Panc1 (cell line): ENCODE measurements around the gene CADM1. TPM values are rescaled to one million over a fixed set of nuclear protein-coding genes. Genes with fewer than 3 reads are reported as not detected.

Experiments used
- ATAC-seq: fragments of 200-7000 bp; cut with Tn5 transposase; 2 replicates; pipeline ENCODE4 v1.9.1; 2020; ENCODE audit warnings: mild to moderate bottlenecking, moderate library complexity
- BruUV-seq: library from RNA; stranded (reverse); fragments of 400-500 nt; replicated peaks from 2 replicates; lab custom pipeline; 2021; lab: Mats Ljungman, UMichigan
- CTCF ChIA-PET: fragments of 300-600 bp; sonication (Branson Sonifier 250); formaldehyde crosslinking; loops from one replicate; lab custom pipeline; 2022; ENCODE audit warnings: antibody characterized with exemption; lab: Charles Lee
- POLR2A ChIA-PET: fragments of 300-600 bp; sonication (Branson Sonifier 250); formaldehyde crosslinking; loops from one replicate; lab custom pipeline; 2022; ENCODE audit warnings: antibody characterized with exemption; lab: Charles Lee
- DNase-seq: peaks from one replicate; pipeline ENCODE4 v3.0.0-alpha.2; 2010; ENCODE audit warnings: low read depth, low spot score
- H3K27ac ChIP-seq: 2 replicates; pipeline ENCODE4 v1.5.1; 2011; ENCODE audit warnings: mild to moderate bottlenecking, low read length, inconsistent platforms
- H3K27me3 ChIP-seq: fragments of 200-500 bp; sonication (Bioruptor generic); 2 replicates; pipeline ENCODE4 v1.6.0; 2014; ENCODE audit warnings: low read length, inconsistent platforms; ENCODE audit not compliant: control insufficient read depth, insufficient read depth
- H3K36me3 ChIP-seq: fragments of 200-500 bp; sonication (Bioruptor generic); 2 replicates; pipeline ENCODE4 v1.5.1; 2014; ENCODE audit warnings: inconsistent platforms, mild to moderate bottlenecking, low read length, moderate library complexity; ENCODE audit not compliant: control insufficient read depth, insufficient read depth
- H3K4me1 ChIP-seq: 2 replicates; pipeline ENCODE4 v1.5.1; 2011; ENCODE audit warnings: inconsistent platforms, mild to moderate bottlenecking, low read length, moderate library complexity; ENCODE audit not compliant: control insufficient read depth, insufficient read depth
- H3K4me3 ChIP-seq, 2 experiments: 2 replicates each; pipeline ENCODE4 v1.5.1; 2011 to 2012; ENCODE audit warnings: low read depth in 2 of 2, low read length in 2 of 2, mild to moderate bottlenecking in 2 of 2, inconsistent platforms in 1 of 2, moderate library complexity in 1 of 2
- H3K9me3 ChIP-seq: fragments of 200-500 bp; sonication (Bioruptor generic); 2 replicates; pipeline ENCODE4 v1.5.1; 2014; ENCODE audit warnings: low read depth, mild to moderate bottlenecking, inconsistent platforms, low read length, moderate library complexity; ENCODE audit not compliant: control insufficient read depth, insufficient read depth
- POLR2AphosphoS5 ChIP-seq: IDR thresholded peaks from 2 replicates; pipeline ENCODE4 v1.6.1; 2012; ENCODE audit warnings: mild to moderate bottlenecking, low read depth, low read length, moderate library complexity
- REST ChIP-seq, 2 experiments: IDR thresholded peaks; 2 replicates each; pipeline ENCODE4 v1.6.1; 2011 to 2012; ENCODE audit warnings: low read depth in 2 of 2, control low read depth in 1 of 2, low read length in 1 of 2, mild to moderate bottlenecking in 1 of 2, moderate library complexity in 1 of 2; ENCODE audit not compliant: insufficient read depth in 1 of 2
- SIN3A ChIP-seq: IDR thresholded peaks from 2 replicates; pipeline ENCODE4 v1.6.1; 2012; ENCODE audit warnings: low read depth, mild to moderate bottlenecking, low read length, moderate library complexity, borderline replicate concordance; ENCODE audit not compliant: insufficient read depth
- TCF7L2 ChIP-seq: IDR thresholded peaks from 2 replicates; pipeline ENCODE4 v1.6.1; 2011; ENCODE audit warnings: mild to moderate bottlenecking, low read depth, low read length, inconsistent platforms
- in situ Hi-C: cut with HindIII; loops from 2 replicates; pipeline ENCODE4 v1.10.0; 2016; ENCODE audit warnings: low sequenced_read_pairs, low pct_unique_long_range_greater_than_20kb
- intact Hi-C: fragments of 100-400 bp; cut with micrococcal nuclease; formaldehyde crosslinking; loops from one replicate; pipeline ENCODE4 v1.10.0; 2022; ENCODE audit not compliant: unreplicated experiment
- total RNA-seq: library from RNA; stranded (reverse); gene quantifications from one replicate; pipeline ENCODE4 v1.2.1, GENCODE V29; 2021; ENCODE audit not compliant: unreplicated experiment
- TF ChIP-seq, protein P1 (sequence below): fragments of 450-650 bp; IDR thresholded peaks from 2 replicates; pipeline ENCODE4 v1.5.1; 2017; ENCODE audit warnings: mild to moderate bottlenecking

CADM1 gene
- total RNA-seq, 1 experiment from 2014 or later: 3.9 TPM

- Histone ChIP-seq H3K36me3 (no peaks in the 10 kb centered on the region), H3K27ac (no peak overlapping the region), H3K4me1 (no peaks in the 10 kb centered on the region), H3K9me3 (no peaks in the 10 kb centered on the region), H3K27me3 (peaks cover 2% of the 10 kb centered on the region; the same call in 1 of the 2 replicates), H3K4me3 (no peak overlapping the region)
- ATAC-seq: no peak
- ChIA-PET POLR2A (no interaction called here), CTCF (no interaction called here)
- DNase-seq: no peak
- TF ChIP-seq REST (IDR thresholded peaks at IDR 0.05; ENCODE audit: insufficient read depth in 1 of 2, low read depth in 2 of 2, low read length in 1 of 2) (no peak), TCF7L2 (no peak), POLR2AphosphoS5 (no peak), SIN3A (no peak)
- TF ChIP-seq, protein P1, sequence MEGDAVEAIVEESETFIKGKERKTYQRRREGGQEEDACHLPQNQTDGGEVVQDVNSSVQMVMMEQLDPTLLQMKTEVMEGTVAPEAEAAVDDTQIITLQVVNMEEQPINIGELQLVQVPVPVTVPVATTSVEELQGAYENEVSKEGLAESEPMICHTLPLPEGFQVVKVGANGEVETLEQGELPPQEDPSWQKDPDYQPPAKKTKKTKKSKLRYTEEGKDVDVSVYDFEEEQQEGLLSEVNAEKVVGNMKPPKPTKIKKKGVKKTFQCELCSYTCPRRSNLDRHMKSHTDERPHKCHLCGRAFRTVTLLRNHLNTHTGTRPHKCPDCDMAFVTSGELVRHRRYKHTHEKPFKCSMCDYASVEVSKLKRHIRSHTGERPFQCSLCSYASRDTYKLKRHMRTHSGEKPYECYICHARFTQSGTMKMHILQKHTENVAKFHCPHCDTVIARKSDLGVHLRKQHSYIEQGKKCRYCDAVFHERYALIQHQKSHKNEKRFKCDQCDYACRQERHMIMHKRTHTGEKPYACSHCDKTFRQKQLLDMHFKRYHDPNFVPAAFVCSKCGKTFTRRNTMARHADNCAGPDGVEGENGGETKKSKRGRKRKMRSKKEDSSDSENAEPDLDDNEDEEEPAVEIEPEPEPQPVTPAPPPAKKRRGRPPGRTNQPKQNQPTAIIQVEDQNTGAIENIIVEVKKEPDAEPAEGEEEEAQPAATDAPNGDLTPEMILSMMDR: no peak
- in situ Hi-C loops: no loop called here
- intact Hi-C loops: no loop called here
- no TSS peak for BruUV-seq
Observed at GRCh38 chr11:115144914-115145313, 359.3 kb downstream of the CADM1 start.

GRCh38 chr11:115144014-115144413, 360.2 kb downstream of the CADM1 start:
- H3K27ac ChIP-seq: no peak overlapping the region
- POLR2A ChIA-PET: no interaction called here
- intact Hi-C loops (no loop called here), in situ Hi-C loops (no loop called here)
- no peaks in the 10 kb centered on the region for H3K36me3 ChIP-seq
- no peaks in the 10 kb centered on the region for H3K9me3 ChIP-seq
- CTCF ChIA-PET: no interaction called here
- no peak for TF ChIP-seq REST (IDR thresholded peaks at IDR 0.05; ENCODE audit: insufficient read depth in 1 of 2, low read depth in 2 of 2, low read length in 1 of 2)
- TF ChIP-seq, protein P1: no peak
- TF ChIP-seq TCF7L2: no peak
- TF ChIP-seq SIN3A: no peak
- no peak for TF ChIP-seq POLR2AphosphoS5
- BruUV-seq: no TSS peak
- peaks cover 2% of the 10 kb centered on the region; the same call in 1 of the 2 replicates for H3K27me3 ChIP-seq
- H3K4me3 ChIP-seq: no peak overlapping the region
- DNase-seq (no peak), ATAC-seq (no peak)
- no peaks in the 10 kb centered on the region for H3K4me1 ChIP-seq
